HK-2 (cell line): ENCODE data around the gene PFDN6.
"Not testable (repeated sequence)": the region's sequence is repeated elsewhere in the genome, so short reads cannot be mapped to it uniquely, and the experiment has no call there.

Experiments used
- DNase-seq: peaks from one replicate; pipeline ENCODE4 v3.0.0-alpha.2; 2018; ENCODE audit not compliant: unreplicated experiment

PFDN6 gene

DNA sequence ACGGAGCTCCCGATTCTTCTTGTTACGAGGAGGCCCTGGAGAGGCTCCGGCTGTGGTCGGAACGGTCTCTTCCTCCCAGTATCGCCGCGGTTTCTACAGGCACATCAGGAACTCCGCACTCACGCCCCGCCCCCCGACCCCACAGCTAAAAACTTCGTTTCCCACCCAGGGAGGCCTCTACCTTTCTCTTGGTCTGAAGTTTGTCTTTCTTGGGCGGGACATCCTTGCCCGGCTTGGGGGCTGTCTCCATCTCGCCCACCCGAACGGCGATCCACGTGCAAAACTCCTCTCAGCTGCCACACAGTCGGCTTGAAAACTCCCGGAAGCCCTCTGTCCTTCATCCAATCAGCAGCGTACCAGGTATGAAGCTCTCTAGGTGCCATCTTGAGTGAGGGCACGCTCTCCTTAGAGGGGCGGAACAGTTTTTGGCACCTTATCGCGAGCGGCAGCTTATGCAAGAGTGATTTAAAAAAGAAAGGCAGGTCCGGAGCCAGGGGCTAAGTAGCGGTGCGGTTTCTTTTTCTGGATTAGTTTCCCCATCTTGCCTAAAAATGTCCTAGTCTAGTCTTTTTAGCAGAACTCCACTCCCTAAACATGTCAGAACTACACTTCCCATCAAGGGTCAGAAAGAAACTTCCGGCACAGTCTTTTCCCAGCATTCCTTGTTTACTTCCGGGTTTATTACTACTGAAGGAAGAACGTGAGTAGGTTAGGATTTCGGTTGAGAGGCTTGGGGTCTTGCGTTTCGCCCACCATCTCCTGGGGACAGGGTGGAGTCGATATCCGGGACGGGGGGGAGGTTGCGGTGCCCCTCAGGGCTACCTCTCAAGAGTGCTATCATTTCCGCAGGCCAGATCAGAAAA lies at the start of gene PFDN6, which contains the start of gene WDR46:
Gene PFDN6, plus strand, starts transcription at position 681 of the 863 bp plus-strand sequence. CDS start 256 bp downstream, outside the sequence.
Gene WDR46, minus strand, starts transcription at position 319 of the 863 bp plus-strand sequence. Its CDS starts 69 bp downstream, at position 250.
- DNase-seq = peak; percentile 78

DNA sequence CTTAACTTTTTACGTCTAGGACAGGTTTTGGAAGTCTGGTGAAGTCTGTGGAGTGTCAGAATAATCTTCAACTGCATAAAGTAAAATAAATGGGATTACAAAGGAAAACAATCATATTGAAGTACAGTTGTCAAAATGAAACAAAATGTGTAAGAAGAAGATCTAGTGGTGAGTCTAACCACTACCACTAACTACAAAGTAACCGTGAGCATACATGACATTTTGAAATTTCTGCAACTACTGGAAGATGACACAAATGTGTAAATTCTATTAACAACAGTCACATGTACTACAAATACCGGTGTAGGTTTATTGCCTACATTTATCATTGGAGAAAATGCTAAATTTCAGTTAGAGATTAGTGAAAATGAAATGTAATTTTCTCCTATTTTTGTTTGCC lies 47.4 kb upstream of the PFDN6 start:
- DNase-seq = no peak

DNA sequence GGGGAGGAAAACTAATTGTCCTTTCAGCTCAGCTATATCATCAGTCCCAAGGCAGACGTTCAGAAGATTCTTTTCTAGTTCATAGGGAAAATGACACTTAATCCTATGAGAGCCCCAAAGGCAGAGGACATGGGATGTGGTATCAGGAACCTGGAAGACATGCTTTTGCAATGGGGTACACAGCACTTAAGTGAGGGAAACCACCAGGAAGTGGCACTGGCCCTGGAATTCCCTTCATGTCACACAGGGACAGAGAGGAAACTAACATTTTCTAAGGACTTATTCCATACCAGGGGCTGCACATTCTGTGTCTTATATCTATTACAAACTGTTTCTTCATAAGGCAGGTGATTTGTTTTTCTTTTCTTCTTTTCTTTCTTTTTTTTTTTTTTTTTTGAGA lies 45.9 kb upstream of the PFDN6 start:
- no peak for DNase-seq

DNA sequence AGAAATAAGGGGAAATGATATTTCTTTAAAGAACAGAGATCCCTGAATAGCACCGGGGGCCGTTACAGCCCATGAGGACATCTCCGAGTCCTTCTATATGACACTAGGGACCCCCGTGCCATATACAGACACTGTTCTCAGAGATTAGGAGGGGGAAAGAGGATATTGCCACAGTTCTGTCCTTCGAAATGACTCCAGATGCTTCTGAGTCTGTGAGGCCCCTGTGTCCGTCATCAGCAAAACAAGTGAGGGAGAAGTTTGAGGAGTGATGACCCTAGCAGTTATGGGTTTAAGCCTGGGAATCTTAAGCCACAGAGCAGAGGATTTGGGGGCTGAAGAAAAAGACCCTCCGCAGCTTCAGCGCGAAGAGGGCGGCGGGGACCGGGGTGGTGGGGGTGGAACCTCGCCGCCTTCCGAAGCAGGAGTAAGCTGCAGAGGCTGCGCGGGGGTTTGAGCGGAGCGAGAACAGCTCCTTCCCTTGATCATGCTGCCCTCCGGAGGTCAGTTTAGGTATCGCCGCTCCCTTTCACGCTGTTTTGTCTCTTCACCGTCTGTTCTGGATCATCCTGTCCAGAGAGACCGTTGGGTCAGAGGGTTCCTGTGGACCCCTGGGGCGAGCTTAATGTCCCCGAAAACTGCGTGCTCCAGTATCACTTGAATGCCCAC lies 41.3 kb upstream of the PFDN6 start:
- peak; percentile 89 for DNase-seq

DNA sequence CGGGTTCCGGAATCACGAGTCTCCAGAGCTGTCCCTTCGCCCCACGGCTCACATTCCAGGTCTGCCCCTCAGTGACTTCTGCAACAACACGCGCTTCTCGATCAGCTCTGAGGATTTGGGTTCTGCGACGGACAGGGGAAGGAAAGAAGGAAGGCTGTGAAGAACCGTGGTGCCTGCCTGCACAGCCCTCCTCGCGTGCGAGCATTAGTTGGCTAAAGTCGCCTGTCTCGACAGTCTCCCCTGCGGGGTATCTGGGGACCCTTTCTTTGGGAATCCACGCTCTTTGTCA lies 40.8 kb upstream of the PFDN6 start:
- no peak for DNase-seq

DNA sequence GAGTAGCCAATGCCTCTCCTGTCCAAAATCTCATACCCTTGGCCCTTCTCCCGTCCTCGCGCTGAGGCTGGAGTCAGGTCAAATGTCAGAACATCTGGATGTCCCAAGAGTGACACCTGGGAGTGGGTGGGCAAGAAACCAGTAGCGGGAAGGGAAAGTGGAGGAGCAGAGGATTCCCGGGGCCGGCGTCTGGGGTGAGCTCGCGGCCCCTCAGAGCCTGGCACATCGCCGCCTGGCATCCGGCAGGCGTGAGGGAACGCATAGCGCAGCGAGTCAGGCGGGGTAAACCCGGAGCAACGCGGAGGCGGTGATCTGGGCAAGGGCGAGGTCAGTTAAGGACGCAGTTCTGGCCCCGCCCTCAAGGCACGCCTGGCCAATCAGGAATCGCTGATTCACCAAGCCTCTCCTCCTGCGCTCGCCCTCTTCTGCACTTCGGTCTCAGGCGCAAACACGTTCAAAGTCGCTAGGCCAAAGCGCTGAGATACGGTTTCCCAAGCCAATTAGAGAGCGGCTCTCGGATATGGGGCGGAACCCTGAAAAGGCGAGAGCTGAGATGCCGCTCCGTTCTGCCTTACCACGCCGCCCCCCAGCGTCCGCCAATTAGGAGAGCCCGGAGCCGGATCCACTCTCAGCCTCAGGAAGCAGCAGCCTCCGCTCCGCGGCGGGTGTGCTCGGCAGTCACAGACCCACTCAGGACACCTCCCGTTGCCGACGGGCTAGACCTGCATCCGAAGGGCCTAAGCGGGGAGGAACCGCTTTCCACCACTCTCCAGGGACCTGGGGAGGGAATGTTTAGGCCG lies 40.3 kb upstream of the PFDN6 start:
- DNase-seq = peak; percentile 97

DNA sequence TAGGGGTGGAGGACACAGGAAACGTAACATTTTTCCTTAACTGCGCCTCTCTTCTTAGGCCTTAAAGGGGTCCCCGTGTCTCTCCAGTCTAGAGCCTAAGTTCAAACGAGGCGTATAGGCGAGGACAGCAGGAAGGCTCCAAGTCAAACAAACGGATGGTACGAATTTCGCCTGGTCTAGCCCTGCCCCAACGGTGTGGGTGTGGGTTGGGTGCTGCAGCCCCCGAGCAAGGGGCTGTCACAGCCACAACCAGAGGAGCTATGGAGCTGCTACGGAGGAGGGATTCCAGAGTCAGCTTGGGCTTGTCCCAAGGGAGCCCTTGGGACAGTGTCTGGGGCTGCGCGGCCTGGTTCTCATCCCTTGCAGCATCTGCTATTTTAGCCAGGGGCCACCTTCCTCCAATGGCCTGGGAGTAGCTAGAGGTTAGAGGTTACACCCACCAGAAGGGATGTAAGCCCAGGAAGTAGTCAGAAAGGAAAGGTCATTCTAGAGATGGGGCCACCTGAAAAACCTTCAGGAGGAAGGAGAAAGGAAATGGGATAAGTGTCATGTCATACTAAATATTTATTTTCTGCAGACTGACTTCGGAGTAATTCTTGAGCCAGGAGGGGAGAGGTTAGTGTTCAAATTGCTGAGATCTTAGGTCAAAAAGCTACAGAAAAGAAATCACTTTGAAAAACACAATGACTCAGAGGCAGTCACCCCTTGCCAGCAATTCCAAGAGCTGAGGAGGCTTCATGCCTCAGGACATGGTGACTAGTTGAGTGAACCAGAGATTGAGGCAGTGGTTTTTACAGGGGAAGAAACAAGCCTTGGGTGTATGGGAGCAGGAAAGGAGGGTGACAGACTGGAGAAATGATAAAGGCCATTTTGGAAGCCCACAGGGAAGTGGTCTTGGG lies 39.4 kb upstream of the PFDN6 start:
- DNase-seq = peak; percentile 41

DNA sequence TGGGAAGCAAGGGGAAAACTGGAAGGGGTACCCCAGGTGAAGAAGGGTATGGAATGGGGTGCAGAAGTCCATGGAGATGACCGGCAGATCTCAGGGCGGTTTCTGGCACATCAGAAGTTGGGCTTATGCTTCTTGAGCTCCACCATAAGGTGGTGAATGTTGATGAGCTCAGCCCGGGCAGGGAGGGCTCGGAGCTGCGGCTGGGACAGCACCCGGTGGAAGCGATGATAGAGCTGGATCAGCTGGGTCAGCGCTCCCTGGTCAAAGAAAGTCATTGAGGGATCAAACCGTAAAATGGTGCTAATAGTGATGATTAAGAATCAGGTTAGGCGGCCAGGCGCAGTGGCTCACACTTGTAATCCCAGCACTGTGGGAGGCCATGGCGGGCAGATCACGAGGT lies 38.7 kb upstream of the PFDN6 start:
- no peak for DNase-seq

DNA sequence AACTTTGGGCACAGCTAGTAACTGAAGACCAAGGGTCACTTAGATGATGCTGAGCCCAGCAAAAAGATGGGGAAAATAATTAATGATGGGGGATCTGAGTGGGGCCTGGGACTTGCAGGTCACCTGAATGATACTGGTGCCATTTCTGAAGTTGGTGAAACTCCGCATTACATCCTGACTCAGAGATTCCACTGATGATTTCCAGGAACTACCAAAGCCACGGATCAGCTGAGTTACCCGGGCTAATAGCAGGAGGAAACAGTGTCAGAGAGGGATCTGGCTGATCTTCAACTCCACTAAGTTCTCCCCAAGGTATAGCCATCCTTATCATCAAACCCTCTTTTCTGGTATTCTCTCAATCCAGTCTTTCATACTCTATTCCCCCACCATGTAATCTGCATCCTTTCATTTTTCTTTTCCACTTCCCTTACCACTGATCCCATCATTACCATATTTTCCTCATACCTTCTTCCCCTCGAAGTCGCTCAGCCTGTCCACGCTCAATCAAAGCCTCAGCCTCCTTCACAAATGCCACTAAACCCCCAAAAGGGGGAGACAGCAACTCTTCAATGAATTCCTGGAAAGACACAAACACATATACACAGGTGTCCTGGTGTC lies 37.9 kb upstream of the PFDN6 start:
- DNase-seq = no peak

DNA sequence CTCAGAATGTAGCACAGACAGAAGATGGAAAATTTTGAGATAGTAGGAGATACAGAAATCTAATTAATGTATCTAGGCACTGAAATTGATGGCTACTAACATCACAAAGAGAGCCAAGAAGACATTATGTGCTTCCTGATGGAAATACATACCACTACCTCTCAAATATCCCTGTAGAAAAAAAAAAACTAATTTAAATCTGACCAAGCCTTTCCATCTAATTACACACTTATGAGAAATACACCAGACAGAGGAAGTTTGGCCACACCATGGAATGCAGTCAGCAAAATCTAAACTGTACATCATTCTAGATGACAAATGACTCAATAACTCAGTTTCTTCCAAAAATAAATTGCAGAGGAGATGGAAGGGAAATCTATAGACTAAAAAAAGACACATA lies 36.6 kb upstream of the PFDN6 start:
- DNase-seq = no peak

DNA sequence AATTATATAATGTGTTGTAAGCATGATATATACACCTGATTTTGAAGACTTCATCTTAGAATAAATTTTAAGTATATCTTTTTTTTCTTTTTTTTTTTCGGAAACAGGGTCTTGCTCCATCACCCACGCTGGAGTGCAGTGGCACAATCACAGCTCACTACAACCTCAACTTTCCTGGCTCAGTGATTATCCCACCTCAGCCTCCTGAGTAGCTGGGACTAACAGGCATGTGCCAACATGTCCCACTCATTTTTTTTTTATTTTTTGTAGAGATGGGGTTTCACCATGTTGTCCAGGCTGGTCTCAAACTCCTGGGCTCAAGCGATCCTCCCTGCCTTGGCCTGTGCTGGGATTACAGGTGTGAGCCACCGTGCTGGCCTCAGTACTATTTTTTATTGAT lies 34.8 kb upstream of the PFDN6 start:
- no peak for DNase-seq

DNA sequence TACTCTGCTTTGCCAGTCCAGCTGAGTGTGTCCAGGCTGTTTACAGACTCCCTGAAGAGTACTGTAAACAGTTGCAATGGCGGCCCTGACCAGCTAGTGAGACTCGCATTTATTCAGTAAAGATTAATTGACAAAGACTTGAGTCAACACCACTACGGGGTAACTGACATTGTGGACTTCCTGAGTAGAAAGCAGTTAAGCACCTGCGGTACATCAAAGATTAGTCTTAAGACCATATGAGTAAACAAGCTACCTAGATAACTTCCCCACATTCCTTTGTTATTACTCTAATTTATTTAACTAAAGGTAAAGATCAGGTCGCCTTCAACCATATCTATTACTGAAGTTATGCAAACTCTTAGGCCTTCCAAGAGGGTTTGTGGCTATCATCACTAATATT lies 30.4 kb upstream of the PFDN6 start:
- DNase-seq = no peak

DNA sequence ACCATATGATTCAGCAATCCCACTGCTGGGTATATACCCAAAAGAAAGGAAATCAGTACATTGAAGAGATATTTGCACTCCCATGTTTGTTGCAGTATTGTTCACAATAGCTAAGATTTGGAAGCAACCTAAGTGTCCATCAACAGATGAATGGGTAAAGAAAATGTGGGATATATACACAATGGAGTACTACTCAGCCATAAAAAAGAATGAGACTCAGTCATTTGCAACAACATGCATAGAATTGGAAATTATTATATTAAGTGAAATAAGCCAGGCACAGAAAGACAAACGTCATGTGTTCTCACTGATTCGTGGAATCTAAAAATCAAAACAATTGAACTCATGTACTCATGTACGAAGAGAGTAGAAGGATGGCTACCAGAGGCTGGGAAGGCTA lies 26.9 kb upstream of the PFDN6 start:
- not testable (repeated sequence) for DNase-seq

DNA sequence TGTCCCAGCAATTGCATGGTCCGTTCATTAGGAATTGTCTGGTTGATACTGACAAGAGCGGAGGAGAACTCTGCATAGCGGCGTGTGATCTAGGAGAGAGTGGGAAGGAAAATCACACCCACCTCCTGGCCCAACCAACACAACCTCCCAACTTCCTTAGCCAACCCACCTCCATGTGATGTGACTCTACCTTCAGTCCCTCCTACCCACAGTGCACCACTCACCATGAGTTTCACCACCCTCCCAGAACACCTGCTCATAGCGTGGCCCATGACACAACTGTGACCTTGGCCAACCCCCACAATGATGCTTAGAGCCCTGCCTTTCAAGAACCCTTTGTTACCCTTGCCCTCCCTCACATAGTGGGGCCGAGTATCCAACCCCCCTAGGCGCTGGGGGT lies 25.4 kb upstream of the PFDN6 start:
- DNase-seq = no peak

DNA sequence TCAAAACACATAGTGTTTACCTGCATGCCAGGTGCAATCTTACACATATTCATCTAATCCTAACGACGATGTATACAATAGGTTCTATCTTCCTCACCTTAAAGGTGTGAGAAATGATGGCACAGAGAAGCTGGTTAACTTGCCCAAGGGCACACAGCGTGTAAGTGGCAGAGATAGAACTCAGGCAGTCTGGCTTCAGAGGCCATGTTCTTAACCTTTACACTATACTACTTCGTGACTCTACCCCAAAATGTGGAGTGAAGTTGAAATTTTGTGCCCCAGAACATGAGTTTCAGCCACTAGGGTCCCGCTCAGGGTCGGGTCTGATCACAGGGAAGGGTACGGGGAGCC lies 18.3 kb upstream of the PFDN6 start:
- DNase-seq = no peak

DNA sequence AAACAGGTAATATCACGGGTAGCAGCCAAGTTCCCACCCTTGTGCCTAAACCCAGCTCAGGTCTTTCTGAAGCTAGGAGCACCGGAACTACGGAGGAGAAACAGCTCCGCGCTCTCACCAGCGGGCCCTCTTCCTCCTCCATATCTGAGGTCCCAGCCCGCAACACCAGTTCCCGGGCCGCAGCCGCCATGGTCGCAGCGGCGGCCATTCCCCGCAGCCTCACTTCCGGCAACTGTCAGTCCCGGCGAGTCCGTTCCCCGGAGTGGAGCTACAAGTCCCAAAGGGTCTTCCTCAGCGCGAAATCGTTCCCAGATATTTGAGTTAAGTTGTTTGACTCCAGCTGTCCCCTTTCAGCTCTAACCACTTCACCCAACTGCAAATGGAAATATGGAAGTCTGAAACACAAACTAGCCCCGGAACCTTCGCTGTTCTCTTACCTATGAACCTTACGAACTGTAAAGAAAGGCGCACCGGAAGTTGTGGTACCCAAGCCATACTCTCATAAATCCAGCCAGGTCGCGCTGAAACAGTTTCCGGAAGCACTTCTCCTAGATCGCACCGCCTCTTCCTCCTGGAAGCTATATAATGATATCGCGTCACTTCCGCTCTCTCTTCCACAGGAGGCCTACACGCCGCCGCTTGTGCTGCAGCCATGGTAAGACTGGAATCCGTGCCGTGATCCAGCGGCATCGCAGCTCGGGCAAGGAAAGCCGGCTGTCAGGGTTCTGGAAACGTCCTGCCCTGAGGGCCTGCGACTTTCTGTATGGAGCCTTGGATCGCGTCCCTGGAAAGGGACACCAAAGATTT lies 17.7 kb upstream of the PFDN6 start, which contains the start of the genes RPS18 and VPS52:
Gene RPS18, plus strand, starts transcription at position 608 of the 807 bp plus-strand sequence. Its CDS starts 45 bp downstream, at position 653.
Gene VPS52, minus strand, starts transcription at position 409 of the 807 bp plus-strand sequence. Its CDS starts 201 bp downstream, at position 208.
- DNase-seq = peak; percentile 90

DNA sequence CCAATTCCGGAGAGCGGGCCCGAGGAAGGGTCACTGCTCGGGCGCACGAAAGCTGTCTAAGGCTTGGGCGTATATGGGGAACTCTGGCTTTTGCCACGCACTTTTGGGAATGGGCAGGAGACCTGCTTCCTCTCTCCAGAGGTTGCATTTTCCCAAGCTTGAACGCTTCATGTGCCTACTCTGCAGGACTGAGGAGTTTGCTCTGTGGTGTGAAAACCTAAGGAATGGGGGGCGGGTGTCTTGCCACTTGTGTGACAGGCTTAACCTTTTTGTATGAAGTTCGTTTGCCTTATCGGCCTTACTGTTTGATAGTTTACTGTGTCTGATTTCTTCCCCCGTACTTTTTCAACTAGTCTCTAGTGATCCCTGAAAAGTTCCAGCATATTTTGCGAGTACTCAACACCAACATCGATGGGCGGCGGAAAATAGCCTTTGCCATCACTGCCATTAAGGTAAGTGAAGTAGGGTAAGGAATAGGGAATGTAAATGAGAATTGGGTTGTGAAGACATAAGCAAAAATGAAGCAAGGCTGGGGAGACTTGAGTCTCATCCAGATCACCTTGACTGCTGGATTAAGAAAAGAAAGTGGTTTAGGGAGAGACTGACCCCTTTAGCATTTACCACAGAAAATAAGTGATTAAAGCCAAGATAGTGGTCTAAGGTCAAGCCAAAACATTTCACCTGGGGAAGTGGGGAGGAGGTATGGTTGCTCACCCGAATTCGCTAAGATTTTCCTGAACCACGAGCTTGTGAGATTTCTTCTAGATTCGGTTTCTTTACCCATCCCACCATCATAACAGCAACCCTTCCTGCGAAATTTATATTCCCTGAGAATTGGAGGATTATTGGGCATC lies 16.9 kb upstream of the PFDN6 start:
- no peak for DNase-seq

DNA sequence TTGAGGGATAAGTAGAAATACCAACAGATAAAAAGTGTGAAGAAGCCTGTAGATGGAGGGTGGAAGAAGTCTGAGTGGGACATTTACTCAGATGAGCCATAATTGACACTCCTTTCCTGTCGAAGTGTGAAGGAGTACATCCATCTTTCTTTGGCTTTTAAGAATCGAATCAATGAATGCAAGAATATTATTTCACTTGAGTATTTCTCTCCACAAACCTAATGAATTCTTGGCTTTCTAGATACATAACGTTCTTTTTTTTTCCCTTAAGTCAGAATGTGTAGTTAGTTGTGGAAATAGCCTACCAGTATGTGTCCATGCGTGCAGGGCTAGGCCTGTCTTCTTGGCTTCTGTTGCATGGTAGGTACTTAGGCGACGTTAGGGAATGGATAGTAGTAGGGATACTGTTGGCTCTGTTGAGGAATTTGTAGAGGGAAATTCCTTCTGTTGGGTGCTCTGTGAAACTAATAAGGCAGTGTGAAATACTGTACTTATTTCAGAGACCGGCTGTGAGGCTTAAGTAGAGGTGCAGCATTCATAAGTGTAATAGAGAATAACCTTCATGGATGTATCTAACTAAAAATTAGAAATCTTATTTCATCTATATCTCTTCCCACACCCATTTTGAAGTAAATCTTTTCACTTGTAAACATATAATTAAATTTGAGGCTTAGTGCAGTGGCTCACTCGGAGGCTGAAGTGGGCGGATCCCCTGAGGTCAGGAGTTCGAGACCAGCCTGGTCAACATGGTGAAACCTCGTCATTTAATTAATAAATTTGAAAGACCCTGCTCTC lies 16.1 kb upstream of the PFDN6 start:
- no peak for DNase-seq
